ENCODE measurements around the gene BGLAP.

- TF ChIP-seq CTCF (conservative IDR thresholded peaks at IDR 0.05; ENCODE audit: low read depth, low read length) (no peak), EZH2 (IDR thresholded peaks at IDR 0.05; ENCODE audit: borderline replicate concordance, low read depth, low read length, poor library complexity, severe bottlenecking) (no peak)
These were observed 39.9 kb downstream of the BGLAP start for GRCh38 chr1:156281693-156282478.
